Adrenal gland (tissue), 12 donors: ENCODE results near the gene SHBG. TPM values are rescaled to one million over a fixed set of nuclear protein-coding genes. Genes with fewer than 3 reads are reported as not detected.

Experiments used
- DNase-seq, 7 donors: peaks; one replicate each; pipeline ENCODE4 v3.0.0-alpha.2; 2019 to 2020
- H3K27ac ChIP-seq, 5 donors: fragments of 200-600 bp; sonication (generic) in 4 of 5; 1 replicate in 3 of 5; 2 replicates in 2 of 5; pipeline versions ENCODE4 v1.5.1 to v1.8.0; 2016 to 2020; ENCODE audit warnings: mild to moderate bottlenecking in 1 of 5
- H3K27me3 ChIP-seq: fragments of 200-600 bp; 2 replicates; pipeline ENCODE4 v1.8.0; 2021
- H3K36me3 ChIP-seq, 2 donors: fragments of 200-600 bp; replicated peaks in 1 of 2; 1 replicate in 1 of 2; 2 replicates in 1 of 2; pipeline versions ENCODE4 v1.5.1 to v1.8.0; 2018 to 2022
- H3K4me1 ChIP-seq, 2 donors: fragments of 200-600 bp; replicated peaks in 1 of 2; 1 replicate in 1 of 2; 2 replicates in 1 of 2; pipeline versions ENCODE4 v1.5.1 to v1.8.0; 2018 to 2021
- H3K4me3 ChIP-seq, 4 donors: fragments of 200-600 bp; sonication (generic) in 3 of 4; one replicate each; pipeline ENCODE4 v1.5.1; 2016 to 2018
- H3K9me3 ChIP-seq, 3 donors: fragments of 200-600 bp; sonication (generic) in 1 of 3; replicated peaks in 1 of 3; 1 replicate in 2 of 3; 2 replicates in 1 of 3; pipeline versions ENCODE4 v1.5.1 to v1.8.0; 2016 to 2021
- POLR2A ChIP-seq, 2 donors: fragments of 450-650 bp; IDR thresholded peaks; one replicate each; pipeline ENCODE4 v1.6.1; 2017; ENCODE audit warnings: antibody characterized with exemption in 2 of 2, mild to moderate bottlenecking in 2 of 2, moderate library complexity in 1 of 2
- WGBS, 4 donors: extraction: QIAGEN DNeasy Blood & Tissue Kit in 2 of 4; methylation state at CpG; one replicate each; pipeline versions ENCODE4 v1.1.5 to v1.1.7; 2013 to 2017; 5-methylcytosine and 5-hydroxymethylcytosine counted together
- intact Hi-C, 2 donors: fragments of 100-400 bp; cut with DNase I; formaldehyde crosslinking; loops; one replicate each; pipeline versions ENCODE4 v1.14.1 to v1.15.0; 2022 to 2023
- polyA plus RNA-seq, 3 donors: library from polyadenylated mRNA; stranded (reverse); fragments of 200-250 nt in 2 of 3; fragments of 350-450 nt in 1 of 3; fragmentation: Illumina TruSeq in 1 of 3; extraction: RNeasy Lipid Tissue Mini Kit (QIAGEN cat#74804) in 1 of 3; gene quantifications; one replicate each; pipeline ENCODE4 v1.2.3, GENCODE V29; 2013 to 2014
- small RNA-seq, 2 donors: library from RNA; depleted of rRNA; stranded (forward); fragments of <200 nt; gene quantifications; one replicate each; pipeline ENCODE3, GENCODE V24; 2016
- total RNA-seq, 9 donors: library from RNA; depleted of rRNA in 4 of 9; stranded (reverse); fragments of >200 nt in 4 of 9; fragments of 120-200 nt in 1 of 9; fragmentation: NEBNext Ultra II Directional in 1 of 9; extraction: Animal tissue kit (Norgen Biotek cat#: 25700) in 1 of 9; gene quantifications; one replicate each; pipeline versions ENCODE4 v1.1.0 to v1.2.4, GENCODE V29; 2013 to 2023
- TF ChIP-seq, protein P1 (sequence below), 6 experiments: fragments of 450-650 bp in 4 of 6; fragments of 200-600 bp in 2 of 6; sonication (generic) in 1 of 6; IDR thresholded peaks; 1 replicate in 5 of 6; 2 replicates in 1 of 6; pipeline versions ENCODE4 v1.5.1 to v1.8.0; 2016 to 2021; ENCODE audit warnings: antibody characterized with exemption in 6 of 6, mild to moderate bottlenecking in 2 of 6, moderate library complexity in 1 of 6
- donor health status: healthy with polysubstance abuse.
- donor health status: Bipolar disorder and iron deficiency.
- donor health status: DM: yes; HTN: yes; CAD: no.
- donor health status: DM: no; HTN: no; CAD: no.
- donor health status: DM: no; HTN: no; CAD: no.
- donor health status: DM: yes; HTN: yes; CAD: no.

The SHBG gene
- total and polyA plus RNA-seq, 12 donors = 0.30 to 3.8 (median 1.9) TPM

DNA sequence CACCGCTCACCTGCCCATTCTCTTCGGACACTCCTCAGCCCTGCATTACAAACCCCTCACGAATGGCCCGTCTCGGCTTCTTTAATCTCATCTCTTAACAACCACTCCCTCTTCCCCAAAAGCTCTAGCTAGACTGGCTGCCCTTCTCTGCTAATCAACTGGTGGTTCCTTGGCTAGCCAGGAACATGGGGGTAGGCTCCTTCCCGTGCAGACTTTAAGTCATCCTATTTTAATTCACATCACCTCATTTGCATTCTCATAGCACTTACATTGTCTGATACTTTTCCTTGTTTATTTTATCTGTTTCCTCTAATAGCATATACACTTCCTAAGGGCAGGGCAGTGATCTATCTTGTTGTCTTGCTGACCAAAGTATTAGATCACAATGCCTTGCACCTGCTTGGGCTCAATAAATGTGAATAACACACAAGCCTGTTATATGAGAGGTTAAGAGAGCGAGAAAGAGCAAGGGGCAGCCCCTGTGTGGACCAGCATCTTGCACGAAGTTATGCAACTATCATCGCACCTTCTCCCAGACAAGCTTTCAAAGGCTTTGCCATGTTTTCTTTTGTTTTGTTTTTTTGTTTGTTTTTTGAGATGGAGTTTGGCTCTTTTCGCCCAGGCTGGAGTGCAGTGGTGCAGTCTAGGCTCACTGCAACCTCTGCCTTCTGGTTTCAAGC, 47.6 kb downstream of the SHBG start:
- Histone ChIP-seq H3K9me3 (no peaks in the 10 kb centered on the region), H3K27me3 (no peaks in the 10 kb centered on the region), H3K36me3 (peaks cover 0 to 34% of the 10 kb centered on the region in 2 donors), H3K4me1 (no peaks in the 10 kb centered on the region), H3K4me3 (no peak overlapping the region), H3K27ac (no peak overlapping the region)
- WGBS, 4 donors = 79 to 94% (median 85%) methylated on average over 10 of the region's 10 CpGs
- intact Hi-C loops = no loop called here
- TF ChIP-seq POLR2A (IDR thresholded peaks at IDR 0.05) = no peak
- TF ChIP-seq, protein P1, sequence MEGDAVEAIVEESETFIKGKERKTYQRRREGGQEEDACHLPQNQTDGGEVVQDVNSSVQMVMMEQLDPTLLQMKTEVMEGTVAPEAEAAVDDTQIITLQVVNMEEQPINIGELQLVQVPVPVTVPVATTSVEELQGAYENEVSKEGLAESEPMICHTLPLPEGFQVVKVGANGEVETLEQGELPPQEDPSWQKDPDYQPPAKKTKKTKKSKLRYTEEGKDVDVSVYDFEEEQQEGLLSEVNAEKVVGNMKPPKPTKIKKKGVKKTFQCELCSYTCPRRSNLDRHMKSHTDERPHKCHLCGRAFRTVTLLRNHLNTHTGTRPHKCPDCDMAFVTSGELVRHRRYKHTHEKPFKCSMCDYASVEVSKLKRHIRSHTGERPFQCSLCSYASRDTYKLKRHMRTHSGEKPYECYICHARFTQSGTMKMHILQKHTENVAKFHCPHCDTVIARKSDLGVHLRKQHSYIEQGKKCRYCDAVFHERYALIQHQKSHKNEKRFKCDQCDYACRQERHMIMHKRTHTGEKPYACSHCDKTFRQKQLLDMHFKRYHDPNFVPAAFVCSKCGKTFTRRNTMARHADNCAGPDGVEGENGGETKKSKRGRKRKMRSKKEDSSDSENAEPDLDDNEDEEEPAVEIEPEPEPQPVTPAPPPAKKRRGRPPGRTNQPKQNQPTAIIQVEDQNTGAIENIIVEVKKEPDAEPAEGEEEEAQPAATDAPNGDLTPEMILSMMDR (IDR thresholded peaks at IDR 0.05) = no peak
- DNase-seq = no peak

Small RNA genes lying within 50 kb of the gene (small RNA-seq; reads per million reads assigned to genes)
- gene CD68 = 0 reads per million in 2 donors

Other genes starting within 250 kb of the SHBG start
- gene TNK1, start 249.0 kb upstream of the SHBG start, total RNA-seq = 1 to 10 TPM in 7 of 9 donors, under 1 TPM in 2; 0.06 to 8.7 (median 2.1) TPM
- 1 to 10 TPM in 2 of 3 donors, under 1 TPM in 1; 0.13 to 3.9 (median 1.6) TPM for gene TNK1, start 249.0 kb upstream of the SHBG start, polyA plus RNA-seq
- 10 to 100 TPM in 8 of 9 donors, 1 to 10 TPM in 1; 7.7 to 34.5 (median 27.0) TPM for gene PLSCR3, start 235.6 kb upstream of the SHBG start, total RNA-seq
- gene PLSCR3, start 235.6 kb upstream of the SHBG start, polyA plus RNA-seq = 10 to 100 TPM; 13.2 to 42.5 (median 32.9) TPM
- 100 to 1,000 TPM in 3 of 9 donors, 10 to 100 TPM in 6; 52.9 to 205 (median 92.4) TPM for gene TMEM256, start 226.0 kb upstream of the SHBG start, total RNA-seq
- gene TMEM256, start 226.0 kb upstream of the SHBG start, polyA plus RNA-seq = 100 to 1,000 TPM in 2 of 3 donors, 10 to 100 TPM in 1; 48.5 to 334 (median 254) TPM
- 10 to 100 TPM in 6 of 9 donors, 1 to 10 TPM in 3; 2.8 to 34.8 (median 14.4) TPM for gene NLGN2, start 222.3 kb upstream of the SHBG start, total RNA-seq
- 10 to 100 TPM in 2 of 3 donors, 1 to 10 TPM in 1; 7.7 to 44.6 (median 28.1) TPM for gene NLGN2, start 222.3 kb upstream of the SHBG start, polyA plus RNA-seq
- gene SPEM1, start 209.8 kb upstream of the SHBG start, total RNA-seq = not detected
- gene SPEM1, start 209.8 kb upstream of the SHBG start, polyA plus RNA-seq = not detected
- gene SPEM2, start 204.5 kb upstream of the SHBG start, total RNA-seq = not detected
- gene SPEM2, start 204.5 kb upstream of the SHBG start, polyA plus RNA-seq = not detected
- not detected for gene SPEM3, start 201.3 kb upstream of the SHBG start, total RNA-seq
- not detected for gene SPEM3, start 201.3 kb upstream of the SHBG start, polyA plus RNA-seq
- 10 to 100 TPM in 4 of 9 donors, 1 to 10 TPM in 5; 5.7 to 26.6 (median 8.8) TPM for gene TMEM102, start 194.7 kb upstream of the SHBG start, total RNA-seq
- gene TMEM102, start 194.7 kb upstream of the SHBG start, polyA plus RNA-seq = 1 to 10 TPM; 2.1 to 8.7 (median 6.6) TPM
- gene FGF11, start 190.6 kb upstream of the SHBG start, total RNA-seq = 10 to 100 TPM; 12.1 to 76.7 (median 23.4) TPM
- gene FGF11, start 190.6 kb upstream of the SHBG start, polyA plus RNA-seq = 10 to 100 TPM; 10.2 to 33.2 (median 19.2) TPM
- gene CHRNB1, start 185.1 kb upstream of the SHBG start, total RNA-seq = 10 to 100 TPM; 18.7 to 56.3 (median 37.9) TPM
- gene CHRNB1, start 185.1 kb upstream of the SHBG start, polyA plus RNA-seq = 10 to 100 TPM; 32.2 to 40.8 (median 32.9) TPM
- 100 to 1,000 TPM in 1 of 9 donors, 10 to 100 TPM in 8; 16.6 to 111 (median 75.3) TPM for gene ZBTB4, start 150.5 kb upstream of the SHBG start, total RNA-seq
- gene ZBTB4, start 150.5 kb upstream of the SHBG start, polyA plus RNA-seq = 10 to 100 TPM; 30.0 to 59.6 (median 54.6) TPM
- not detected for gene SLC35G6, start 148.7 kb upstream of the SHBG start, total RNA-seq
- under 1 TPM in 1 of 3 donors, not detected in 2; 0.24 TPM for gene SLC35G6, start 148.7 kb upstream of the SHBG start, polyA plus RNA-seq
- gene POLR2A, start 145.8 kb upstream of the SHBG start, total RNA-seq = 100 to 1,000 TPM in 5 of 9 donors, 10 to 100 TPM in 4; 34.9 to 172 (median 117) TPM
- 10 to 100 TPM; 19.3 to 80.4 (median 58.7) TPM for gene POLR2A, start 145.8 kb upstream of the SHBG start, polyA plus RNA-seq
- gene TNFSF12, start 81.1 kb upstream of the SHBG start, total RNA-seq = 100 to 1,000 TPM in 2 of 9 donors, 10 to 100 TPM in 6, 1 to 10 TPM in 1; 3.3 to 134 (median 52.8) TPM
- gene TNFSF12, start 81.1 kb upstream of the SHBG start, polyA plus RNA-seq = 10 to 100 TPM; 18.8 to 70.8 (median 65.6) TPM
- 10 to 100 TPM in 8 of 9 donors, under 1 TPM in 1; 1.00 to 75.2 (median 43.7) TPM for gene TNFSF13, start 71.4 kb upstream of the SHBG start, total RNA-seq
- 10 to 100 TPM; 19.4 to 39.1 (median 25.2) TPM for gene TNFSF13, start 71.4 kb upstream of the SHBG start, polyA plus RNA-seq
- gene SENP3, start 68.2 kb upstream of the SHBG start, total RNA-seq = 10 to 100 TPM; 28.4 to 55.3 (median 44.2) TPM
- gene SENP3, start 68.2 kb upstream of the SHBG start, polyA plus RNA-seq = 10 to 100 TPM; 29.0 to 72.4 (median 38.4) TPM
- gene CD68, start 50.5 kb upstream of the SHBG start, total RNA-seq = 100 to 1,000 TPM in 6 of 9 donors, 10 to 100 TPM in 3; 19.4 to 177 (median 157) TPM
- 100 to 1,000 TPM in 2 of 3 donors, 10 to 100 TPM in 1; 32.3 to 207 (median 133) TPM for gene CD68, start 50.5 kb upstream of the SHBG start, polyA plus RNA-seq
- gene MPDU1, start 46.3 kb upstream of the SHBG start, total RNA-seq = 100 to 1,000 TPM in 6 of 9 donors, 10 to 100 TPM in 3; 65.9 to 267 (median 124) TPM
- 100 to 1,000 TPM in 1 of 3 donors, 10 to 100 TPM in 2; 70.1 to 200 (median 81.6) TPM for gene MPDU1, start 46.3 kb upstream of the SHBG start, polyA plus RNA-seq
- gene SOX15, start 40.0 kb upstream of the SHBG start, total RNA-seq = 1 to 10 TPM in 1 of 9 donors, under 1 TPM in 6, not detected in 2; 0.42 to 2.0 (median 0.92) TPM
- gene SOX15, start 40.0 kb upstream of the SHBG start, polyA plus RNA-seq = 1 to 10 TPM in 2 of 3 donors, under 1 TPM in 1; 0.29 to 2.4 (median 1.9) TPM
- gene FXR2, start 15.2 kb upstream of the SHBG start, total RNA-seq = 10 to 100 TPM; 35.6 to 68.6 (median 45.5) TPM
- 10 to 100 TPM; 42.2 to 73.1 (median 42.4) TPM for gene FXR2, start 15.2 kb upstream of the SHBG start, polyA plus RNA-seq
- gene SAT2, start 2.3 kb upstream of the SHBG start, total RNA-seq = 100 to 1,000 TPM; 165 to 403 (median 233) TPM
- 100 to 1,000 TPM; 190 to 700 (median 511) TPM for gene SAT2, start 2.3 kb upstream of the SHBG start, polyA plus RNA-seq
- gene ATP1B2, start 20.8 kb downstream of the SHBG start, total RNA-seq = 10 to 100 TPM in 5 of 9 donors, 1 to 10 TPM in 4; 1.2 to 32.6 (median 14.5) TPM
- gene ATP1B2, start 20.8 kb downstream of the SHBG start, polyA plus RNA-seq = 1 to 10 TPM; 7.9 to 9.2 (median 8.5) TPM
- gene TP53, start 57.4 kb downstream of the SHBG start, total RNA-seq = 10 to 100 TPM in 8 of 9 donors, 1 to 10 TPM in 1; 9.7 to 85.9 (median 28.3) TPM
- 10 to 100 TPM; 13.4 to 19.9 (median 17.4) TPM for gene TP53, start 57.4 kb downstream of the SHBG start, polyA plus RNA-seq
- 10 to 100 TPM in 1 of 9 donors, 1 to 10 TPM in 8; 3.4 to 15.3 (median 6.7) TPM for gene WRAP53, start 58.3 kb downstream of the SHBG start, total RNA-seq
- 10 to 100 TPM in 2 of 3 donors, 1 to 10 TPM in 1; 4.5 to 31.0 (median 21.1) TPM for gene WRAP53, start 58.3 kb downstream of the SHBG start, polyA plus RNA-seq
- 1 to 10 TPM in 5 of 9 donors, under 1 TPM in 3, not detected in 1; 0.26 to 1.5 (median 1.1) TPM for gene EFNB3, start 75.1 kb downstream of the SHBG start, total RNA-seq
- 1 to 10 TPM in 2 of 3 donors, under 1 TPM in 1; 0.61 to 4.3 (median 1.2) TPM for gene EFNB3, start 75.1 kb downstream of the SHBG start, polyA plus RNA-seq
- under 1 TPM; 0.04 to 0.26 (median 0.11) TPM for gene DNAH2, start 87.6 kb downstream of the SHBG start, total RNA-seq
- under 1 TPM; 0.02 to 0.08 (median 0.07) TPM for gene DNAH2, start 87.6 kb downstream of the SHBG start, polyA plus RNA-seq
- 10 to 100 TPM in 5 of 9 donors, 1 to 10 TPM in 4; 3.1 to 31.2 (median 11.8) TPM for gene KDM6B, start 204.1 kb downstream of the SHBG start, total RNA-seq
- 10 to 100 TPM in 2 of 3 donors, 1 to 10 TPM in 1; 2.2 to 35.9 (median 10.6) TPM for gene KDM6B, start 204.1 kb downstream of the SHBG start, polyA plus RNA-seq
- gene TMEM88, start 224.9 kb downstream of the SHBG start, total RNA-seq = 10 to 100 TPM; 14.9 to 52.8 (median 24.0) TPM
- gene TMEM88, start 224.9 kb downstream of the SHBG start, polyA plus RNA-seq = 100 to 1,000 TPM in 1 of 3 donors, 10 to 100 TPM in 1, 1 to 10 TPM in 1; 7.9 to 107 (median 70.9) TPM
- gene NAA38, start 227.4 kb downstream of the SHBG start, total RNA-seq = 100 to 1,000 TPM in 8 of 9 donors, 10 to 100 TPM in 1; 96.2 to 281 (median 124) TPM
- 100 to 1,000 TPM in 2 of 3 donors, 10 to 100 TPM in 1; 34.5 to 424 (median 329) TPM for gene NAA38, start 227.4 kb downstream of the SHBG start, polyA plus RNA-seq
- 10 to 100 TPM in 8 of 9 donors, 1 to 10 TPM in 1; 9.1 to 24.4 (median 17.6) TPM for gene CYB5D1, start 227.9 kb downstream of the SHBG start, total RNA-seq
- 10 to 100 TPM in 2 of 3 donors, 1 to 10 TPM in 1; 6.5 to 36.8 (median 10.2) TPM for gene CYB5D1, start 227.9 kb downstream of the SHBG start, polyA plus RNA-seq